Lung microvascular endothelial cell (primary cell): ENCODE data around the gene BORCS8. TPM values are rescaled to one million over a fixed set of nuclear protein-coding genes. Genes with fewer than 3 reads are reported as not detected.

Experiments
- DNase-seq, 2 donors: peaks; one replicate each; pipeline versions ENCODE4 v3.0.0 to v3.0.0-alpha.2; 2010; ENCODE audit warnings: low read depth in 2 of 2
- total RNA-seq: library from RNA; depleted of rRNA; stranded (reverse); fragments of >200 nt; gene quantifications from 2 replicates; pipeline ENCODE4 v1.2.1, GENCODE V29; 2014

BORCS8 gene
- total RNA-seq, 1 donor from 2014 or later, result 18.5 TPM

- DNase-seq, result no peak
These were observed 22.2 kb upstream of the BORCS8 start for GRCh38 chr19:19214159-19214490.

- DNase-seq, result no peak
These were observed 21.6 kb upstream of the BORCS8 start for GRCh38 chr19:19213426-19214158.

- DNase-seq, result no peak
These were observed 21.0 kb upstream of the BORCS8 start for GRCh38 chr19:19212916-19213315.

DNA sequence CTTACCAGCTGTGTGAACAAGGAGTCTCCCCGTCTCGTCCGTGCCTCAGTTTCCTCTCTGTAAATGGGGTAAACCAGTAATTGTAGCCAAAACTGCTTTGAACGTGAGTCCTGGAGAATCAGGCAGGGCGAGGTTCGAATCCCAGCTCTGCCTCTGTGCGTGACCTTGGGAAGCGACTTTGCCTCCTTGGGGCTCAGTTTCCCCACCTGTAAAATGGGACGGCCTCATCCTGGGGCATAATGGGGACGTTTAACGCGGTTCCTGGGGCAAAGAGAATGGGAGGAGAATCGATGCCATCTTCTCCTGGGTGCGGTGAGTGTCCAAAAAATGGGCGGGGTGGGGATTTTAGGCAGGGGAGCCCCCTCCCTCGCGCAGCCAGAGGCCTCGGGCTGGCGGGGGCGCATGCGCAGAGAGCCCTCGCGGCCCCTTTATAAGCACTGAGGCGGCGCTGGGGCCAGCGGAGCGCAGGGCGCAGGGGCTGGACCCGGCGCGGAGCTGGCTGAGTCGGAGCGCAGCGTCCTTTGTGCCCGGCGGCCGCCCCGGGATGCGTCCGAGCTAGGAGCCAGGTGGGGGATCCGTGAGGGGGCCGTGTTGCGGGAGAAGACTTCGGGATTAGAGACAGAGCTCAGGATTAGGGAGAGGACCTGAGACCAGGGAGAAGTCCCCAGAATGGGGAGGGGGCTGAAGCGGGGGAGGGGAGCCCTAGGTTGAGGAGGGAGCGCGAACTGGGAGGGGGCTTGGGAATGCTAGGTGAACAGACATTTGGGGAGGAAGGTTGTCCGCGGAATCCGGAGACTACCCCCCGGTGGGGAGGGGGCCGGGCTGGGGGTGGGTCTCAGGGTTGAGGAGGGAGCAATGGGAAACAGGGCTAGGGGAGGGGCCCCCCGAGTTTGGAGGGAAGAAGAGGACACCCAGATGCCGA, 19.8 kb upstream of the BORCS8 start, which contains the start of gene NCAN:
NCAN (plus strand) TSS at position 460 of the 922 bp plus-strand sequence. CDS start 4,996 bp downstream, outside the sequence.
- DNase-seq, result no peak

DNA sequence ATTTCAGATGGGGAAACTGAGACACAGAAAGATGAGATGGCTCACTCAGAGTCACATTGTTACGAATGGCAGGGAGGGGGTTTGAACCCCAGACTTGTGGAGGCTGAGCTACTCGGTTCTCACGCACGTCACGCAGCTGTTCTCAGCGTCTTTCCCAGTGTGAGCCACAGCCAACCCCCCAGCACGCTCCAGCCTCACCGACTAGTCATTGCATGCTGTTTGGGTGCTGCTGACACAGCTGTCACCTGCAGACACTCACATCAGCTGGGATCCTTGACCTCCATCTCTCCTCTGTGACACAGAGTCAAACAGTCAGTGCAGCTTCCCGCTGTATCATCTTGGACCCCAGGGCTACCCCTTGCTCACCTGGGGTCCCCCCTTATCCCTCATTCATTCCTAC, 17.4 kb upstream of the BORCS8 start:
- DNase-seq, result no peak

DNA sequence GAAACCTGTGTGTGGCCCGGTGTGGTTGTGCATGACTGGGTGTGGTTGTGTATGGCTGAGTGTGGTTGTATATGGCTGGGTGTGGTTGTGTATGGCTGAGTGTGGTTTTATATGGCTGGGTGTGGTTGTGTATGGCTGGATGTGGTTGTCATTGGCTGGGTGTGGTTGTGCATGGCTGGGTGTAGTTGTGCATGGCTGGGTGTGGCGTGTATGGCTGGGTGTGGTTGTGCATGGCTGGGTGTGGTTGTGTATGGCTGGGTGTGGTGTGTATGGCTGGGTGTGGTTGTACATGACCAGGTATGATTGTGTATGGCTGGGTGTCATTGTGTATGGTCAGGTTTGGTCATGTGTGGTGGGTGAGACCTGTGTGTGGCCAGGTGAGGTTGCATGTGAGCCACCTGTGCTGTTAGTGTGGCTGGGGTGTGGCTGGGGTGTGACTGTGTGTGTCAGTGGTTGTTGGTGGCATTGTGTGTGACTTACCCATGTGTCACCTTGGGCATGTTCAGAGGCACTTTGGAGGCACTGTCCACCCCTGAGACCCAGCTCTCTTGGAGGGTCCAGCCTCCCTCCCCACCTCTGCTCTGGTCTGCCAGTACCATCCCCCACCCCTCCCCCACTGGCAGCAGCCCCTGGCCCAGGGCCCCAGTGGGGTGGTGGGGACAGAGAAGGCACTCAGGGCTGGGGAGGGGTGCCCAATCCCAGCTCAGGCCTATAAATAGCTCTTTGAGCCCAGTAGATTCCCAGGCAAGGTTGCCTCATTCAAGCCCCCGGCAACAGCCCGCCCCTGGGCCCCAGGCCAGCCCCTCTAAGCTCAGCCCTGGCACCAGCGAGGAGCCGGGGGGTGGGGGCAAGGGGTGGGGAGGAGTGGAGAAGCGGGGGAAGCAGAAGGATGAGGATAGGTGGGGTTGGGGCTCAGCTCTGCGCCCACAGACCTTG, 16.0 kb upstream of the BORCS8 start:
- no peak for DNase-seq

- no peak for DNase-seq
These were observed 15.0 kb upstream of the BORCS8 start for GRCh38 chr19:19206938-19207337.

DNA sequence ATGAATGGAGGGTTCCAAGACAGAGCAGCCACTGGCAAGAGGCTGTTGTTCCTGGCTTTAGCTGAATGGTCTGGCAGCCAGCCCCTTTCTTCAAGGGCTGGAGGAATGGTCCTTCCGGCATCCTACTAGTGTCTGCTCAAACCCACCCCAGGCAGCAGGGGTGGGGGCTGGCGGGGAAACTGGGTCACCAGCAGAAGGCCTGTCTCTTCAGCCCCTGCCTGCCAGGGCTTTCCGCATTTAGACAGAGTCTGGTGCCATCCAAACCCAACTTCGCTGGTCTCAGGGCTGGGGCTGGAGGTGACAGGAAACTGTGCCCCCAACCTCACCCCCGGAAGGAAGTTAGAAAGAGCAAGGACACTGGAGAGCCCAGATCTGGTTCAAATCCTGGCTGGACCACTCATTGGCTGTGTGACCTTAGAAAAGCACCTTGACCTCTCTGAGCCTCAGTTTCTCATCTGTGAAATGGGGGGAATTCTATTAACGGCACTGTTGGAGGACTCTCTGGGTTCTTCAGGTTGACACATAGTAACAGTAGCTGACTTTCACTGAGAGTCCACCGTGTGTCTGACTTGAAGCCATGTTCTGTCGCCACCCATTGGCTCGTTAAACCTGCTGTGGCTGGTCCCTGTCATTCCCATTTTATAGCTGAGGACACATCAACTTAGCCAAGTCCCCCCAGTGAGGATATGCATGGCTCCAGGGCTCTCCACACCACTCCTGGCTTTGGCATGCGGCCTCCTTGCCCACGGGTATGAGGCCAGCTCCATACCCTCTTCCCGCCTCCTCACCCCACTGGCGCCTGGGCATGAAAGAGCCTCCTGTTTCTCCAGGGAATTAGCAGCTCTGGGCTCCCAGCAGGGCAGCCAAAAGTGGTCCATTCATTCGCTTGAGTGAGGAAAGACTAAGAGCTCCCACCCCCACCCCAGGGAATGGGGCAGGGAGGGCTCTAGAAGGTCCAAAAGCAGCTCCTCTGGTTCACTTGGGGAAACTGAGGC, 13.8 kb upstream of the BORCS8 start:
- no peak for DNase-seq

DNA sequence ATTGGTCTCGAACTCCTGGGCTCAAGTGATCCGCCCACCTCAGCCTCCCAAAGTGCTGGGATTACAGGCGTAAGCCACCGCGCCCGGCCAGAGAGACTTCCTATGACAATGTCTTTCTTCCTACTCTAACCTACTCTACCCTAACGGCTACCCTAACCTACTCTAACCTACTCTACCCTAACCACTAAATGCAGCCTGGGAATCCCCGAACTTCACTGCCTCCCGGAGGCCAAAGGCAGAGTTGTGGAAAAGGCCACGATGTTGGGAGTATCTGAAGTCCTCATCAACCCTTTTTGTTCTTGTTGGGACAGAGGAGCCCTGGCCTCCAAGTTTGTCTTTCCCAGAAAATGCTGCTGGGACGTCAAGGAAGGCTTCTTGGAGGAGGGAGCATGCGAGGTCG, 12.2 kb upstream of the BORCS8 start:
- DNase-seq, result no peak

GRCh38 chr19:19203012-19203856, 11.3 kb upstream of the BORCS8 start, which contains the start of gene NR2C2AP:
Gene NR2C2AP, minus strand, starts transcription at chr19:19203414. Its CDS starts 354 bp downstream, at chr19:19203060.
- DNase-seq, result peak; percentile 90 to 93

- DNase-seq, result no peak
These were observed 10.7 kb upstream of the BORCS8 start for GRCh38 chr19:19202707-19203011.

DNA sequence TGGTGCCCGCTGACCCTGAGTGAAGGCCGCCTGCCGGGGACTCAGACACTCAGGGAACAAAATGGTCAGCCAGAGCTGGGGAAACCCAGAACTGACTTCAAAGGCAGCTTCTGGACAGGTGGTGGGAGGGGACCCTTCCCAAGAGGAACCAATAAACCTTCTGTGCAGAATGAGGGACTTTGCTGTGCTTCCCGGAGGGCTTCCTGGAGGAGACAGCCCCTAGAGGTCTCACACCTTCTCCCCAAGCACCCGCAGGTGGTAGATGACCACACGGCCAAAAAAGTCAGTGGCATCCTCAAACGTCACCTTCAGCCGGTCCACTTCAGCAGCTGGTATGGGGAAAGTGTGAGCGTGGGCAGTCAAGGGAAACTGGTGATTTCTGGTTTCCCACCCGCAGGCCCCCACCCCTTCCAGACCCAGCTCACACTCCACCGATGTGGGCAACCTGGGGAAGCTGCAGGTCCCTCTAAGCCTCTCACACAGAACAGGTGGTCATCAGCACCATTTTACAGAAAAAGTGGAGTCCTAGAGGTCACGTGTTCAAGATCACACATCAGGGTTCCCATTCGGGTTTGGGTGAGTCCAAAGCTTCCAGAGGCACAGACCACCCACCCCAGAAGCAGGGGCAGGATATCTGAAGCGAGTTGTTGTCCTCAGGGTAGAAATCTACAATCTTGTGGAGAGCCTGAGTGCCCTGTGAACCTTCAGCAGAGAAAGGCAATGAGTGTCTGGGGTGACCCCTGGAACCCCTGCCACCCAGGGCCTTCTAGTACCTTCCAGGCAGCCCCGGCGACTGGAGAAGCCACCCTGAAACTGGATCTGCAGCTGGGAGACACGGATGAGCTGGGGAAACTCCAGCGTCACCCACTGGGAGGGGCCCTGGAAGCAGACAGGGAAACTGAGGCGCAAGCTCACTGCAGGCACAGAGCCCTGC, 10.0 kb upstream of the BORCS8 start:
- DNase-seq, result no peak

- peak in 1 of 2 donors; percentile 59 for DNase-seq
These were observed 2.0 kb upstream of the BORCS8 start for GRCh38 chr19:19193926-19194325.

DNA sequence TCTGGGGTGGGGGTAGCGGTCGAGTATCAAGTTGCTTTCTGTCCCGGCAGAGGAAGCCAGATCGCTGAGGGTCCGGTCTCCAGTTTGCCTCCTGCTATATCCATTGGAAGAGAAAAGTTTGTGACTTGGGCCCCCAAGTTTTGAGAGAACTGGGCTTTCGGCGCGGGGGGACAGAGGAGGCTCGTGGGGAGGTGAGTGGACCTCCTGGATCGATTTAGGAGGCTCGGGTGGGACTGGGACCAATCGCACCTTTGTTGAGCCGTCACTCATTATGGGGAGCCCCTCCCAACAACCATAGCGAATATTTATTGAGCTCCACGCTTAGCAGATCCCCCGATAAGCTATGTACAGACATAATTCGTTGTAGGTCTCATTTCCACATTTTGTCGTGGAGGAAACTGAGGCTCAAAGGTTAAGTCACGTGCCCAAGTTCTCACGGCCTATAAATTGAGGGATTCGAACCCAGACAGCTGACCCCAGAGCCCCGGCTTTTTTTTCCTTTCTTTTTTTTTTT, 1.0 kb upstream of the BORCS8 start:
- DNase-seq, result peak; percentile 37 to 69

GRCh38 chr19:19191768-19192077, 229 bp downstream of the BORCS8 start:
- DNase-seq, result no peak

DNA sequence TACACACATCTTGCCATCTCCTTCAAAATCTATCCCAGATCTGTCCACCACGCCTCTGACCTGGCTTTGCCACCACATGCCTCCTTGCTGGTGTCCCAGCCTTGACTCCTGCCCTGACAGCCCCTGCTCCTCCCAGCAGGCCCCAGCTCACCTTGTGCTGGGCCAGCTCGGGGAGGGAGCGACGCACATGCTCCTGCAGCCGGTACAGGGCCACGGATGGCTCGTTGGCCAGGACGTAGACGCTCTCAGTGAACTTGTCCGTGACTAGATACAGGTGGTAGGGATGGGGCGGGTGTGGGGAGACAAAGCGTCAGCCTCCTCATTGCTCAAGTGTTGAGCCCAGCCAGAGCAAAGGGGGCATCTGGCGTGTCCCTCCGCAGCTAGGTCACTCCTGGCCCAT, 5.2 kb downstream of the BORCS8 start:
- no peak for DNase-seq

DNA sequence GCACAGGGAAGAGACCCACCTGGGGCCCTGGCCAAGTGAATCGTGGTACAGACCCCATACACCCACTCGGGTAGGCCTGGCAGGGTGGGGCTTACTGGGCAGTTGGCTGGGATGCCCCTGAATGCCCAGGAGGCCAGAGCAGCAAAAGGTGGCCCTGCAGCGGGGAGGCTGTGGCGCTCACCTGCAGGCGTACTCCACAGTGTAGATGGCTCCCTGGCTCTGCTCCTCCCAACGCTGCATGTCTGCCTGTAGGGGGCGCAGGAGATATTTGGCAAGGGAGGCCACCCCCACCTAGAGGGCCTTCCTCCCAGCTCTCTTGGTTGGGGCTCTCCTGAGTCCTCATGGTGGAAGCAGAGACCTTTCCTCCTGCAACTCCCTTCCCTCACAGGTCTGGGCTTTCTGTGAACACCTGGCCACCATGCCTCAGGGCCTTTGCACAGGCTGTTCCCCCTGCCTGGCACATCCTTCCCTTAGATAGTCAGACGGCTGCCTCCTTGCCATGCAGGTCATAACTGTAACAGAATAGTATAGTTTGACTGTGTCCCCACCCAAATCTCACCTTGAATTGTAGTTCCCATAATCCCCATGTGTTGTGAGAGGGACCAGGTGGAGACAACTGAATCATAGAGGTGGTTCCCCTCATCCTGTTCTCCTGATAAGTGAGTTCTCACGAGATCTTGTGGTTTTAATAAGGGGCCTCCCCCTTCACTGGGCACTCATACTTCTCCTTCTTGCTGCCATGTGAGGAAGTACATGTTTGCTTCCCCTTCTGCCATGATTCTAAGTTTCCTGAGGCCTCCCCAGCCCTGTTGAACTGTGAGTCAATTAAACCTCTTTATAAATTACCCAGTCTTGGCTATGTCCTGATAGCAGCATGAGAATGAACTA, 5.9 kb downstream of the BORCS8 start:
- DNase-seq, result peak; percentile 56 to 70
